Mesenchymal stem cell (in vitro differentiated cells and primary cell): ENCODE results near the gene NDC1.

Experiments used
- DNase-seq: peaks from one replicate; pipeline ENCODE4 v3.0.0-alpha.2; 2013
- H2AFZ ChIP-seq: one replicate; pipeline ENCODE4 v1.6.1; 2013; ENCODE audit warnings: low read depth, mild to moderate bottlenecking, control low read depth, inconsistent platforms, low read length, moderate library complexity
- H2AK5ac ChIP-seq: 2 replicates; pipeline ENCODE4 v1.6.1; 2013; ENCODE audit warnings: low read length, moderate library complexity, mild to moderate bottlenecking, inconsistent platforms; ENCODE audit not compliant: severe bottlenecking
- H2BK120ac ChIP-seq: one replicate; pipeline ENCODE4 v1.6.1; 2013; ENCODE audit warnings: low read depth, mild to moderate bottlenecking, inconsistent platforms, low read length, moderate library complexity
- H2BK12ac ChIP-seq, 2 experiments: one replicate each; pipeline ENCODE4 v1.6.1; 2013; ENCODE audit warnings: inconsistent platforms in 2 of 2, low read length in 2 of 2, mild to moderate bottlenecking in 2 of 2, moderate library complexity in 2 of 2, control low read depth in 1 of 2
- H2BK15ac ChIP-seq: one replicate; pipeline ENCODE4 v1.6.1; 2013; ENCODE audit warnings: mild to moderate bottlenecking, low read depth, inconsistent platforms; ENCODE audit not compliant: poor library complexity, severe bottlenecking
- H2BK5ac ChIP-seq: 2 replicates; pipeline ENCODE4 v1.6.1; 2013; ENCODE audit warnings: low read depth, mild to moderate bottlenecking, low read length, control low read depth, inconsistent platforms; ENCODE audit not compliant: poor library complexity, severe bottlenecking
- H3K14ac ChIP-seq, 2 experiments: one replicate each; pipeline ENCODE4 v1.6.1; 2013; ENCODE audit warnings: inconsistent platforms in 2 of 2, low read length in 2 of 2, control low read depth in 1 of 2, mild to moderate bottlenecking in 1 of 2, moderate library complexity in 1 of 2
- H3K18ac ChIP-seq, 2 experiments: one replicate each; pipeline ENCODE4 v1.6.1; 2013; ENCODE audit warnings: inconsistent platforms in 2 of 2, low read length in 2 of 2, control low read depth in 1 of 2, low read depth in 1 of 2, mild to moderate bottlenecking in 1 of 2
- H3K23ac ChIP-seq, 2 experiments: one replicate each; pipeline ENCODE4 v1.6.1; 2013; ENCODE audit warnings: inconsistent platforms in 2 of 2, low read length in 2 of 2, mild to moderate bottlenecking in 2 of 2, moderate library complexity in 2 of 2, control low read depth in 1 of 2
- H3K27ac ChIP-seq: 2 replicates; pipeline ENCODE4 v1.5.1; 2013; ENCODE audit warnings: mild to moderate bottlenecking, moderate library complexity, low read length, control low read depth, inconsistent platforms; ENCODE audit not compliant: poor library complexity, severe bottlenecking
- H3K27me3 ChIP-seq, 2 experiments: 2 replicates each; pipeline versions ENCODE4 v1.6.1 to v1.7.0; 2013; ENCODE audit warnings: low read length in 2 of 2, mild to moderate bottlenecking in 2 of 2, moderate library complexity in 2 of 2, control low read depth in 1 of 2, inconsistent platforms in 1 of 2; ENCODE audit not compliant: control insufficient read depth in 1 of 2, insufficient read depth in 1 of 2
- H3K36me3 ChIP-seq, 2 experiments: 2 replicates each; pipeline versions ENCODE4 v1.6.1 to v1.7.0; 2013; ENCODE audit warnings: low read length in 2 of 2, control low read depth in 1 of 2, inconsistent platforms in 1 of 2, low read depth in 1 of 2, mild to moderate bottlenecking in 1 of 2; ENCODE audit not compliant: insufficient read depth in 2 of 2, control insufficient read depth in 1 of 2
- H3K4ac ChIP-seq, 2 experiments: one replicate each; pipeline ENCODE4 v1.6.1; 2013; ENCODE audit warnings: inconsistent platforms in 2 of 2, low read length in 2 of 2, mild to moderate bottlenecking in 2 of 2, moderate library complexity in 2 of 2, control low read depth in 1 of 2, low read depth in 1 of 2
- H3K4me1 ChIP-seq: 2 replicates; pipeline ENCODE4 v1.6.1; 2013; ENCODE audit warnings: low read depth, low read length, control low read depth; ENCODE audit not compliant: control insufficient read depth, insufficient read depth
- H3K4me2 ChIP-seq: 2 replicates; pipeline ENCODE4 v1.6.1; 2013; ENCODE audit warnings: low read length, mild to moderate bottlenecking, inconsistent platforms; ENCODE audit not compliant: poor library complexity, severe bottlenecking
- H3K4me3 ChIP-seq, 2 experiments: 2 replicates each; pipeline versions ENCODE4 v1.5.1 to v1.7.0; 2013; ENCODE audit warnings: low read length in 2 of 2, mild to moderate bottlenecking in 2 of 2, control low read depth in 1 of 2, low read depth in 1 of 2; ENCODE audit not compliant: insufficient read depth in 1 of 2
- H3K79me1 ChIP-seq: replicated peaks from 2 replicates; pipeline ENCODE4 v1.6.1; 2013; ENCODE audit warnings: mild to moderate bottlenecking, control low read depth, low read length, inconsistent platforms; ENCODE audit not compliant: poor library complexity, severe bottlenecking
- H3K9ac ChIP-seq: 2 replicates; pipeline ENCODE4 v1.7.0; 2013; ENCODE audit warnings: mild to moderate bottlenecking, low read length, moderate library complexity
- H3K9me3 ChIP-seq: 2 replicates; pipeline ENCODE4 v1.7.0; 2013; ENCODE audit warnings: mild to moderate bottlenecking, low read length; ENCODE audit not compliant: control insufficient read depth
- H4K8ac ChIP-seq: one replicate; pipeline ENCODE4 v1.6.1; 2013; ENCODE audit warnings: inconsistent platforms, mild to moderate bottlenecking, low read length, moderate library complexity
- H4K91ac ChIP-seq: one replicate; pipeline ENCODE4 v1.6.1; 2013; ENCODE audit warnings: mild to moderate bottlenecking, low read length, inconsistent platforms
- WGBS: methylation state at CpG from one replicate; pipeline ENCODE4 v1.1.7; 2013; ENCODE audit warnings: mixed read lengths; 5-methylcytosine and 5-hydroxymethylcytosine counted together

NDC1 gene

DNA sequence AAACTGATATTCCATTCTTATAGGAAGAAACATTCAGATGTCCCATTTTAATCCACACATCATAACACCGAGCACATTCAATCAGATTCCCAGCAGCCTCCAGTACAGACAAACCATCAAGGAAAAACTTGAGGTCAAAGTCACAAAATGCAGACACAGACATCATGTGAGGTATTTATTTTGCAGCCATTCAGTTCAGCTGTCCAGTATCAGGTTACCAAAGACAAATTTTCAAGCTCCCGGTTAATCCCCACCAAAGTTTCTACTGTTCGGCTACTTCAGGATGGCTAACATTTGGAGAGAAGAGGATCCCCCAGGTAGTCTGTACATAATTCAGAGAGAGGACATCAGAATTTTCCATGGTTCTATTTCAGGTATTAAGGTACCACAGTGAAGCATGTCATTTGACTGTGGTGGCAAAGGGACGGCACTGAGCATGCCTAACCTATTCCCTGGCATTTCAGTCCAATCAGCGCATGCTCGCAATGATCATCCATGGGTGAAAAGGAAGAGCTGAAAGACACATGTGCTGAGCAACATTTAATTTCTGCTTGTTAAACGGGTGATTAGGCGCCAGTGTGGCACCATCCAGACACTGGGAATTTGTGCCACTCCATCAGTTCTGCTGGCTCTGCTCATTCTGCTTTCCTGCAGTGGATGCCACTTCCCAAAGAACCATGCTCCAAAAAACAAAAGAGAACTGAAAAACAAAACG is 13.6 kb upstream of the NDC1 start:
- Histone ChIP-seq H3K14ac (no peak overlapping the region), H2BK120ac (no peak overlapping the region), H4K8ac (no peak overlapping the region), H2AK5ac (no peak overlapping the region), H2BK12ac (no peak overlapping the region), H4K91ac (no peak overlapping the region), H2BK15ac (no peak overlapping the region), H2BK5ac (no peak overlapping the region), H3K79me1 (no peaks in the 10 kb centered on the region), H3K4me3 (no peak overlapping the region), H3K18ac (no peak overlapping the region), H3K23ac (no peak overlapping the region), H3K9ac (no peak overlapping the region), H3K27me3 (no peaks in the 10 kb centered on the region), H3K36me3 (peaks cover 18 to 51% of the 10 kb centered on the region in 2 experiments), H2AFZ (no peak overlapping the region), H3K4me1 (no peaks in the 10 kb centered on the region), H3K27ac (no peak overlapping the region), H3K4ac (no peak overlapping the region), H3K9me3 (peaks cover 4% of the 10 kb centered on the region), H3K4me2 (no peak overlapping the region)
- no peak for DNase-seq
- 94% methylated on average over 8 of the region's 9 CpGs for WGBS

DNA sequence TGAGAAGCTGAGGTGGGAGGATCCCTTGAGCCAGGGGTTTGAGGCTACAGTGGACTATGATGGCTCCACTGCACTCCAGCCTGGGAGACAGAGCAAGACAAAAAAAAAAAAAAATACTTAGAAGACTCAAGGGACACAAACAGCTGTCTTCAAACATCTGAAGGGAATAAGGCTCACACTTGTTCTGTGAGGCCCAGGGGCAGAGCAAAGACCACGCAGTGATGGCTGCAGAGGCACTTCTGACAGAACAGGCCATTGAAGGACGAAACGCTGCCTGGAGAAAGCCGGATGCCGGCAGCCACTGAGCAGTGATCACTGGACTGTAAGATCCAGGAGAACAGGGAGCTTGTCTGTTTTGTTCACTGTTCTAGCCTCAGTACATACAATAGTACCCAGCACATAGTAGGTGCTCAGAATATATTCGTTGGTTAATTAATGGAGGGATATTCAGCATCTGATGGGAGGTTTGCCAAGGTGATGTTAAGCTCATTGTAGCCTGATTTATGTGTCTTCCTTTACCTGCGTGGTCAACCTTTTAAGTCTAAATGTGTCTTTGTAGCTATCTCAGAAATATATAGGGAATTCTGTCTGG is 12.1 kb upstream of the NDC1 start:
- no peak overlapping the region for H3K27ac ChIP-seq
- no peaks in the 10 kb centered on the region for H3K4me1 ChIP-seq
- peaks cover 10 to 36% of the 10 kb centered on the region in 2 experiments for H3K36me3 ChIP-seq
- H3K14ac ChIP-seq = no peak overlapping the region
- no peaks in the 10 kb centered on the region for H3K27me3 ChIP-seq
- no peak overlapping the region for H2AK5ac ChIP-seq
- H2BK12ac ChIP-seq = no peak overlapping the region
- H3K9me3 ChIP-seq = peaks cover 4% of the 10 kb centered on the region
- H4K91ac ChIP-seq = no peak overlapping the region
- no peak overlapping the region for H3K4me3 ChIP-seq
- H3K18ac ChIP-seq = no peak overlapping the region
- H4K8ac ChIP-seq = no peak overlapping the region
- H3K4ac ChIP-seq = no peak overlapping the region
- H2BK5ac ChIP-seq = no peak overlapping the region
- no peak overlapping the region for H3K23ac ChIP-seq
- 91% methylated on average over 7 of the region's 7 CpGs for WGBS
- no peak overlapping the region for H2BK120ac ChIP-seq
- H2AFZ ChIP-seq = no peak overlapping the region
- no peak overlapping the region for H3K9ac ChIP-seq
- H3K79me1 ChIP-seq = no peaks in the 10 kb centered on the region
- no peak overlapping the region for H3K4me2 ChIP-seq
- no peak overlapping the region for H2BK15ac ChIP-seq
- DNase-seq = no peak

DNA sequence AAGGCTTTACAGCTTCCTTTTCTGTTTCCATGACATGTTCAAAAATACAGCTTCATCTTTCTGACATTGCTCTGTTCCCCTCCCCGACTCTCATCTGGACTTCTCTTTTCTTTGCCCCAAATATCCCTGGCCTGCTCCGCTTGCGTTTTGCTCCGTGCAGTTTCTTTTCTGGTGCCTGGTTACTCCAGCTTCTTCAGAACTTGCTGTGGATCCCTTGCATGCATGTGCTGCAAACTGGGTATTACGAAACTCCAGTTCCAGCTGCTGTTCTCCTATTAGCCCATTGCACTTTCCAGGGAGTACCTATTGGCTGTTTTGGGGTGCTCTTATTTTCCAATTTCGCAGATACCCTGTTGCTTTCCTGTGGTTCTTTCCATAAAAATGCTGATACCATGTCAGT is 9.9 kb upstream of the NDC1 start:
- Histone ChIP-seq H3K4ac (no peak overlapping the region), H2BK12ac (no peak overlapping the region), H3K18ac (no peak overlapping the region), H4K8ac (no peak overlapping the region), H2AFZ (no peak overlapping the region), H3K4me3 (no peak overlapping the region), H3K79me1 (no peaks in the 10 kb centered on the region), H3K4me2 (no peak overlapping the region), H4K91ac (no peak overlapping the region), H2BK5ac (no peak overlapping the region), H3K27me3 (no peaks in the 10 kb centered on the region), H3K27ac (no peak overlapping the region), H3K36me3 (peaks cover 3 to 17% of the 10 kb centered on the region in 2 experiments), H3K23ac (no peak overlapping the region), H3K9me3 (peaks cover 4% of the 10 kb centered on the region), H2BK120ac (no peak overlapping the region), H3K14ac (no peak overlapping the region), H2AK5ac (no peak overlapping the region), H3K9ac (no peak overlapping the region), H2BK15ac (no peak overlapping the region), H3K4me1 (no peaks in the 10 kb centered on the region)
- 93% methylated on average over 6 of the region's 6 CpGs for WGBS
- DNase-seq = peak; percentile 7

- WGBS = no CpG with 5 or more reads among the region's 3 CpGs
- H2BK15ac ChIP-seq = no peak overlapping the region
- H2BK120ac ChIP-seq = no peak overlapping the region
- H3K79me1 ChIP-seq = peaks cover 5% of the 10 kb centered on the region
- H3K4me3 ChIP-seq = no peak overlapping the region
- no peak overlapping the region for H3K18ac ChIP-seq
- H2AFZ ChIP-seq = no peak overlapping the region
- H3K23ac ChIP-seq = no peak overlapping the region
- peaks cover under 1% of the 10 kb centered on the region for H3K4me1 ChIP-seq
- H2BK12ac ChIP-seq = no peak overlapping the region
- H3K27me3 ChIP-seq = no peaks in the 10 kb centered on the region
- no peak overlapping the region for H3K4me2 ChIP-seq
- peaks cover 9% of the 10 kb centered on the region for H3K9me3 ChIP-seq
- H2BK5ac ChIP-seq = no peak overlapping the region
- DNase-seq = no peak
- H2AK5ac ChIP-seq = no peak overlapping the region
- no peaks in the 10 kb centered on the region for H3K36me3 ChIP-seq
- H3K14ac ChIP-seq = no peak overlapping the region
- no peak overlapping the region for H3K9ac ChIP-seq
- H4K91ac ChIP-seq = no peak overlapping the region
- no peak overlapping the region for H3K4ac ChIP-seq
- H3K27ac ChIP-seq = no peak overlapping the region
- H4K8ac ChIP-seq = no peak overlapping the region
Observed at GRCh38 chr1:53842347-53842746, 4.3 kb upstream of the NDC1 start.
